Activated naive CD8-positive, alpha-beta T cell treated with anti-CD3 and anti-CD28 coated beads, Interleukin-2, amount 10 ng/mL, durations not matched to agents 7 days and 5 days (primary cell): ENCODE data around the gene SACM1L. TPM values are rescaled to one million over a fixed set of nuclear protein-coding genes. Genes with fewer than 3 reads are reported as not detected.

ENCODE experiments used
- ATAC-seq: fragments of 150-1000 bp; cut with Tn5 transposase; one replicate; pipeline ENCODE4 v1.10.0; 2021; ENCODE audit warnings: low read depth, moderate library complexity
- POLR2A ChIA-PET: fragments of 350-600 bp; sonication (Branson Sonifier 250); formaldehyde crosslinking; loops from one replicate; lab custom pipeline; 2021; ENCODE audit warnings: antibody characterized with exemption; lab: Charles Lee
- DNase-seq: peaks from one replicate; pipeline ENCODE4 v3.0.0; 2021
- H3K27ac Mint-ChIP-seq: one replicate; pipeline ENCODE4 v1.8.0; 2022; ENCODE audit warnings: mild to moderate bottlenecking, mixed read lengths
- H3K27me3 Mint-ChIP-seq: one replicate; pipeline ENCODE4 v1.8.0; 2022; ENCODE audit warnings: mild to moderate bottlenecking, moderate library complexity, mixed read lengths
- H3K36me3 Mint-ChIP-seq: one replicate; pipeline ENCODE4 v1.8.0; 2021; ENCODE audit warnings: mild to moderate bottlenecking, mixed read lengths
- H3K4me1 Mint-ChIP-seq: one replicate; pipeline ENCODE4 v1.8.0; 2021; ENCODE audit warnings: mixed read lengths
- H3K4me3 Mint-ChIP-seq: one replicate; pipeline ENCODE4 v1.8.0; 2022; ENCODE audit warnings: mild to moderate bottlenecking, moderate library complexity, mixed read lengths
- H3K9me3 Mint-ChIP-seq: one replicate; pipeline ENCODE4 v1.8.0; 2021; ENCODE audit warnings: mixed read lengths
- total RNA-seq, 2 experiments: library from RNA; stranded (reverse); gene quantifications; one replicate each; pipeline ENCODE4 v1.2.3, GENCODE V29; 2021

SACM1L gene
- total RNA-seq, 2 experiments from 2014 or later, result 89.8 to 91.6 TPM

GRCh38 chr3:45775571-45776300, 86.5 kb downstream of the SACM1L start:
- Mint-ChIP-seq H3K4me3 (no peak overlapping the region), H3K27ac (no peak overlapping the region), H3K9me3 (no peaks in the 10 kb centered on the region), H3K4me1 (peaks cover 16% of the 10 kb centered on the region), H3K27me3 (peaks cover 29% of the 10 kb centered on the region), H3K36me3 (no peaks in the 10 kb centered on the region)
- POLR2A ChIA-PET, result no interaction called here
- DNase-seq (no peak), ATAC-seq (no peak)

- peaks cover 16% of the 10 kb centered on the region for H3K4me1 Mint-ChIP-seq
- POLR2A ChIA-PET, result no interaction called here
- H3K27ac Mint-ChIP-seq, result no peak overlapping the region
- peaks cover 24% of the 10 kb centered on the region for H3K27me3 Mint-ChIP-seq
- no peaks in the 10 kb centered on the region for H3K36me3 Mint-ChIP-seq
- ATAC-seq (no peak), DNase-seq (no peak)
- no peaks in the 10 kb centered on the region for H3K9me3 Mint-ChIP-seq
- no peak overlapping the region for H3K4me3 Mint-ChIP-seq
Observed at GRCh38 chr3:45776301-45776595, 87.1 kb downstream of the SACM1L start.

GRCh38 chr3:45776611-45777010, 87.4 kb downstream of the SACM1L start:
- H3K9me3 Mint-ChIP-seq, result no peaks in the 10 kb centered on the region
- H3K27me3 Mint-ChIP-seq, result peaks cover 20% of the 10 kb centered on the region
- ATAC-seq (no peak), DNase-seq (no peak)
- no peaks in the 10 kb centered on the region for H3K36me3 Mint-ChIP-seq
- H3K4me3 Mint-ChIP-seq, result no peak overlapping the region
- H3K4me1 Mint-ChIP-seq, result peaks cover 16% of the 10 kb centered on the region
- POLR2A ChIA-PET, result no interaction called here
- H3K27ac Mint-ChIP-seq, result no peak overlapping the region

DNA sequence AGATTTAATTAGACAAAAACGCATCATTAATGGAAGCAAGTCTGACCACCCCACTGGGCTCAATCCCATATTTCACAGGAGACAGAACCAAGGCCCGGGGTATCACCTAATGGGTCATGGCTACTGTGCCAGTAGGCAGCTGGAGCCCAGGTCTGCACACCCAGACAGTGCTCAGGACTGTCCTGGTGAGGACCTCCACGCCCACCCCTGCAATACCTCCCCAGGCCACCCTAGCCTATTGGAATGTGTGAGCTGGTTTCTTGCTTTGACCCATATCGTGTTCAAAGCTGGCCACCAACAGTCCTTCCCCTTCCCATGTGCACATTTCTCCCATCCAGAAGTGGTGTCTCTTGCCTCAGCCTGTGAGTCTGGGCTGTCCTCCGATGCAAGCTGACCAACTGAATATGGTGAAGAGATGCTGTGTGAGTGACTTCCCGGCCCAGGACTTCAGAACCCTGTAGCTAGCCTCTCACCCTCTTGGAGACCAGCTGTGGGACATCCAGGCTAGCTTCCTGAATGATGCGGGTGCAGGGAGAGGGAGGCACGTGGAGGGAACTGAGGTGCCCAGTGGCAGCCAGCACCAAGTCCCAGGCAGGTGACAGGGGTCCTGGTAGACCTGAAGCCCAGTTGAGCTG, 88.0 kb downstream of the SACM1L start:
- H3K27ac Mint-ChIP-seq, result no peak overlapping the region
- ATAC-seq (no peak), DNase-seq (no peak)
- H3K27me3 Mint-ChIP-seq, result peaks cover 15% of the 10 kb centered on the region
- H3K9me3 Mint-ChIP-seq, result no peaks in the 10 kb centered on the region
- no peak overlapping the region for H3K4me3 Mint-ChIP-seq
- POLR2A ChIA-PET, result no interaction called here
- H3K4me1 Mint-ChIP-seq, result peaks cover 11% of the 10 kb centered on the region
- H3K36me3 Mint-ChIP-seq, result no peaks in the 10 kb centered on the region

GRCh38 chr3:45777746-45778386, 88.7 kb downstream of the SACM1L start:
- DNase-seq (no peak), ATAC-seq (no peak)
- H3K4me3 Mint-ChIP-seq, result no peak overlapping the region
- peaks cover 15% of the 10 kb centered on the region for H3K27me3 Mint-ChIP-seq
- H3K36me3 Mint-ChIP-seq, result no peaks in the 10 kb centered on the region
- POLR2A ChIA-PET, result no interaction called here
- H3K27ac Mint-ChIP-seq, result no peak overlapping the region
- no peaks in the 10 kb centered on the region for H3K9me3 Mint-ChIP-seq
- H3K4me1 Mint-ChIP-seq, result peaks cover 6% of the 10 kb centered on the region

DNA sequence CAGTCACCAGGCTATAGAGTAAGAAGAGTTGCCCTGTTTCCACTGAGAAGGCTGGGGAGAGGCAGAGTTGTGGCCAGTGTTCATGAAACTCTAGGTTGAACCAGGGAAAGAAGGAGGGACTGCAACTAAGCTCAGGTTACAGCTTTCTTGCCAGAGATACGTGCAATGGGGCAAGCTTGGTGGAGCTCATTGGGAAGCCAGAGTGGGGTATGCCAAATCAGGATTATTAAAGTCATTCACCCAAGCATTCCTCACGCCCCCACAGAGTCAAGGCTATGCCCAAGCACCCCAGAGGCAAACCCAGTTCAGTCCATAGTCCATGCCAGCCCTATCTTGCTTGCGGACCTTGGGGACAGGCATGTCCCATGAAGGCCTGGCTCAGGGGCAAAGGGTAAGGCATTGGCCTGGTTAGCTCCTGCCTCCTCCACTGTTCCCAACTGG, 89.6 kb downstream of the SACM1L start:
- no peak overlapping the region for H3K27ac Mint-ChIP-seq
- POLR2A ChIA-PET, result no interaction called here

GRCh38 chr3:45779746-45780735, 90.8 kb downstream of the SACM1L start:
- DNase-seq, result no peak
- H3K4me3 Mint-ChIP-seq, result no peak overlapping the region
- H3K27me3 Mint-ChIP-seq, result peaks cover 6% of the 10 kb centered on the region

More for the DNA sequence above, 89.6 kb downstream of the SACM1L start:
- no peaks in the 10 kb centered on the region for H3K36me3 Mint-ChIP-seq
- H3K4me1 Mint-ChIP-seq, result peaks cover 1% of the 10 kb centered on the region
- H3K4me3 Mint-ChIP-seq, result no peak overlapping the region
- no peaks in the 10 kb centered on the region for H3K9me3 Mint-ChIP-seq
- peaks cover 13% of the 10 kb centered on the region for H3K27me3 Mint-ChIP-seq
- ATAC-seq (no peak), DNase-seq (no peak)

DNA sequence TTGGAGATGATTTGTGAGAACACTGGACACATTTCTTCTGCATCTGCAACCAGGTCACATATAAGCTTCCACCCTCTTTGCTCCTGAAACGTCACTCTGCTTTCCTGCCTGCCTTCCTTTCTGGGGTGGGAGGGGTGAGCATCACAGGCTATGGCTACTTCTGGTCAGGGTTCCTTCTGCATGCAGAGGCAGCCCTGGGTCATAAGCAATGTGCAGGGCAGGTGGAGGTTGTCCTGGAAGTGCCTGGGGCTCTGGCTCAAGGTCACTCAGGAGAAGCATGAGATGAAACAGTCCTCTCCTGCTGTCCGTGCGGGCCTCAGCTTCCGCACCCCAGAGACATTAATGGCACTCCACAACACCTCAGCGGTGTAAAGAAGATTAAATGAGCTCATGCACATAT, 92.1 kb downstream of the SACM1L start:
- DNase-seq, result no peak
- H3K36me3 Mint-ChIP-seq, result no peaks in the 10 kb centered on the region
- no peak overlapping the region for H3K27ac Mint-ChIP-seq
- H3K27me3 Mint-ChIP-seq, result peaks cover 13% of the 10 kb centered on the region
- no peak for ATAC-seq
- peaks cover 1% of the 10 kb centered on the region for H3K4me1 Mint-ChIP-seq
- H3K9me3 Mint-ChIP-seq, result no peaks in the 10 kb centered on the region
- no peak overlapping the region for H3K4me3 Mint-ChIP-seq
- POLR2A ChIA-PET, result no interaction called here

More at GRCh38 chr3:45779746-45780735, 90.8 kb downstream of the SACM1L start:
- no peak overlapping the region for H3K27ac Mint-ChIP-seq
- H3K9me3 Mint-ChIP-seq, result no peaks in the 10 kb centered on the region
- POLR2A ChIA-PET, result no interaction called here
- H3K4me1 Mint-ChIP-seq, result peaks cover 1% of the 10 kb centered on the region
- ATAC-seq, result no peak
- no peaks in the 10 kb centered on the region for H3K36me3 Mint-ChIP-seq

- DNase-seq (no peak), ATAC-seq (no peak)
- no peak overlapping the region for H3K4me3 Mint-ChIP-seq
- H3K4me1 Mint-ChIP-seq, result peaks cover 1% of the 10 kb centered on the region
- no peak overlapping the region for H3K27ac Mint-ChIP-seq
- H3K36me3 Mint-ChIP-seq, result no peaks in the 10 kb centered on the region
- H3K27me3 Mint-ChIP-seq, result peaks cover 13% of the 10 kb centered on the region
- no peaks in the 10 kb centered on the region for H3K9me3 Mint-ChIP-seq
- POLR2A ChIA-PET, result no interaction called here
Observed at GRCh38 chr3:45781841-45782240, 92.6 kb downstream of the SACM1L start.

DNA sequence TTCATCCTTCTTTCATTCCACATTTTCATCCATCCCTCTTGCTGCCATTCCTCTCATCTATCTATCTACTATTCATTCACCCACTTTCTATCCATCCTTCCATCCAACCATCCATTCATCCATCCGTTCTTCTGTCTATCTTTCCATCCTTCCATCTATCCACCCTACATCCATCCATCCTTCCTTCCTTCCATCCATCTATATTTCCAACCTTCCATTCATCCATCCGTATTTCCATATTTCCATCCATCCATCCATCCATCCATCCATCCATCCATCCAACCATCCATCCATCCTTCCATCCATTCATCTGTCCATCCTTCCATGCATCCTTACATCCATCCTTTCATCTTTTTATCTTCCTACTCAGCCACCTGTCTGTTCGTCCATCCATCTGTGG, 93.2 kb downstream of the SACM1L start:
- H3K27me3 Mint-ChIP-seq, result peaks cover 17% of the 10 kb centered on the region
- POLR2A ChIA-PET, result no interaction called here
- H3K27ac Mint-ChIP-seq, result no peak overlapping the region
- H3K4me1 Mint-ChIP-seq, result no peaks in the 10 kb centered on the region
- H3K36me3 Mint-ChIP-seq, result no peaks in the 10 kb centered on the region
- no peak for DNase-seq
- no peak for ATAC-seq
- no peak overlapping the region for H3K4me3 Mint-ChIP-seq
- no peaks in the 10 kb centered on the region for H3K9me3 Mint-ChIP-seq

DNA sequence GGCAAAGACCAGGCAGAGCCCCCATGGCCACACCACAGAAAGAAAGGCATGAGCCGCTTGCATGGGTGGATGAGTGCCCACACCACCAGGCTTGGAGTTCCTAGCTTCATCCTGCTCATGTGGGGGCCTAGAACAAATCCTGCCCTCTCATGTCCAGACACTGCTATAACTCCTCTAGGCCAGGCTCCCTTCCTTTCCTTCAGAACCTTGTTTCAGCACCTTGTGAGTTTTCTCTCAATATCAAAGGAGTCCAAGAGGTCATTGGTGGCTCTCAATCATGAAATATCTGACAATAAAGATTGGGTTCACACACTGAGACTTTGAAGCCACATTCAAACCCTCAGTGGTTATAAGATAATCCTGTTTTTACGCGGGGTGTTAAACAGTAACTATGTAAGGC, 94.5 kb downstream of the SACM1L start:
- Mint-ChIP-seq H3K4me1 (no peaks in the 10 kb centered on the region), H3K27me3 (peaks cover 15% of the 10 kb centered on the region), H3K27ac (no peak overlapping the region), H3K36me3 (no peaks in the 10 kb centered on the region), H3K4me3 (no peak overlapping the region), H3K9me3 (no peaks in the 10 kb centered on the region)
- POLR2A ChIA-PET, result no interaction called here
- no peak for DNase-seq
- no peak for ATAC-seq

DNA sequence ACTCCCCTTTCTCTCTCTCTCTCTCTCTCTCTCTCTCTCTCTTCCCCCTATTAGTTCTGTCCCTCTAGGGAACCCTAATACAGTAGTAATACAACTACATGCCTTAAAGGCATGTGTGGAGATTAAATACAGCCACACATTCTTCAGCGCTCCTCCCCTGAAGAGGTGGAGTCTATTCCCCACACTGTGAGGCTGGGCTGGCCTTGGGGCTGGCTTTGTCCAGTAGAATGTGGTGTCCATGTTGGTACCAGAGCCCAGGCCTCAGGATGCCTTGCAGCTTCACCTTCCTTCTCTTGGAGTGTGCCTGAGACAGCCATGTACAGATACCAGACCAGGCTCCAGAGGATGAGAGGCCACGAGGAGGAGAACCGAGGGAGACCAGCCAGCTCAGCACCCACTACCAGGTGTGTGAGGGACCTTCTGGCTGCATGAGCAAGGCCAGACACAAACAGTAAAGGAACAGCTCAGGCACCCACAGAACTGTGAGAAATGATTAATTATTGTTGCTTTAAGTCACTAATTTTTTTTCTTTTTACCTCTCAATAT, 96.5 kb downstream of the SACM1L start:
- Mint-ChIP-seq H3K9me3 (peaks cover 4% of the 10 kb centered on the region), H3K4me1 (no peaks in the 10 kb centered on the region), H3K36me3 (no peaks in the 10 kb centered on the region), H3K27me3 (peaks cover 27% of the 10 kb centered on the region), H3K27ac (no peak overlapping the region), H3K4me3 (no peak overlapping the region)
- ATAC-seq (no peak), DNase-seq (no peak)
- POLR2A ChIA-PET, result no interaction called here
